Effector CD4-positive, alpha-beta T cell (primary cell): ENCODE results near the gene GNE.
"Not testable (repeated sequence)": the region's sequence is repeated elsewhere in the genome, so short reads cannot be mapped to it uniquely, and the experiment has no call there.

Experiments
- DNase-seq: peaks from one replicate; pipeline ENCODE4 v3.0.0-alpha.2; 2020
- total RNA-seq: gene quantifications from one replicate; lab custom pipeline; 2026; lab: John Stamatoyannopoulos, UW

GNE gene
- 35.6 reads per million, percentile 60 among the genes with 10 or more reads in this experiment for total RNA-seq

DNA sequence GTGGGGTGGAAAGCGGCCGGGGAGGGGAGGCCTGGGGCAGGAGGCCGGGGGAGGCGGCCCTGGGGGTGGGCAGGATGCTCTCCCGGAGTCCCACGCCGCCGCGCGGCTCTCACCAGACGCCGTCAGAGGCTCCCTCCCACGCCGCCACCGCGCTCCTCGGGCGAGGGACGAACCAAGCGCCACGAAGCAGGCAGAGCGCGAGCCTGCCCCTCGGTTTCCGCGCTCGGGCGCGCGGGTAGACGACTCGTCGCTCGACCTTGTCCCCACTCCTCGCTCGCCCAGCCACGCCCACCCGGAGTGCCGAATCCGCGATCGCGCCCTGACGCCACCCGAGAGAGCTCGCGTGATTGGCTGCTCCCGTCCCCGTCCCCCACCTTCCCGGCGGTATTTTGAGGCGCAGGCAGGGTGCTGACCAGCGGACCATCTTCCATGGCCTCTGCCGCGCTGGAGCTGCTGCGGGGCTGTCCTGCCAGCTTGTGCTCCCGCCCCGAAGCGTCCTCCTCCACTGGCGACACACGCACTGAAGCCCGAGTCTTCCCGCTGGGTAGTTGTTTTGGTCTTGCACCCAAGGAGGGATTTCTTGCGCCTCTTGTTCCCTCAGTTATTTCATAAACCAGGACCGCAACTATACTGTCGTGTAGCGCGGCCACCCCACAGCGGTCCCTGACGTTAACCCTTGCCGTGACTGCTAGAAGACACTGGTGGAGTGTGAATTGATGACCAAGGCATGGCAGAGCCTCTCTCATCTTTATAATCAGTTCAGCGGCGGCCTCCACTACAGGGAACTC, at the start of gene GNE:
Gene GNE (minus strand): TSS at position 241 of the 788 bp plus-strand sequence. CDS start 9,093 bp downstream, outside the sequence.
- peak; percentile 98 for DNase-seq

DNA sequence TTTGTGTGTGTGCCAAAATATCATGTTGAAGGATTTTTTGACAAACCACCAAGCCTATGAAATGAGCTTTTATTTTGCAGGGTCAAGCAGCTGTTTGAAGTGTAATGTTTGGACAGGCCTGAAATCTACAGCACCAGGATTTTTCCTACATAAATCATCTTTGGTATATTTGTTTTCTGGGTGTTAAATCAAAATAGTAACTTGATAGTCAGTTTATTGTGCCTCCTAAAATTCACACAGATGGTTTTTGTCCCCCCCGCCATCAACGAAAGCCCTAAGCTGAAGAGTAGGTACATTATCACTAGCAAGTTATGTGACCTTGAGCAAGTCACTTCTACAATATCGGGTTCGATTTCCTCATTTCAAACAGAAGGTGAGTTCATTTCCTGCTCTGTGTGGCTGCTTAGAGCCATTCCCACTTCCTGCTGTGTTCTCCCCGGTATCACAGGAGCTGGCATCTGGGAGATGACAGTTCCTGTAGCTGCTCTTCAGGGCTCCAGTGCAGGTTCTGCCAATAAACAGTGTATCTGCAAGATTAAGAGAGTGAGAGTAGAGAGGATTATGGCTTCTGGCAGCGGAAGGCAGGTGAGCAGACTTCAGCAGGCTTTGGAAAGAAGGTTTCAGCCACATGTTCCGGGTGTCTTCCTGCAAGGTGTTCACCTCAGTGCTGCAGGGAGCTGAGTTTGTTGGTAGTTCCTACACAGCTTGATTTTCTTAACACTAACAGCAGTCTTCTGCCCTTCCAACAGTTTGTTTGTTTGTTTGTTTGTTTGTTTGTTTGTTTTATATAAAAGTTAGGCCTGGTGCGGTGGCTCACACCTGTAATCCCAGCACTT, 48.4 kb upstream of the GNE start:
- DNase-seq, result no peak

- DNase-seq, result not testable (repeated sequence)
Measured at GRCh38 chr9:36304366-36304765, 46.1 kb upstream of the GNE start.

DNA sequence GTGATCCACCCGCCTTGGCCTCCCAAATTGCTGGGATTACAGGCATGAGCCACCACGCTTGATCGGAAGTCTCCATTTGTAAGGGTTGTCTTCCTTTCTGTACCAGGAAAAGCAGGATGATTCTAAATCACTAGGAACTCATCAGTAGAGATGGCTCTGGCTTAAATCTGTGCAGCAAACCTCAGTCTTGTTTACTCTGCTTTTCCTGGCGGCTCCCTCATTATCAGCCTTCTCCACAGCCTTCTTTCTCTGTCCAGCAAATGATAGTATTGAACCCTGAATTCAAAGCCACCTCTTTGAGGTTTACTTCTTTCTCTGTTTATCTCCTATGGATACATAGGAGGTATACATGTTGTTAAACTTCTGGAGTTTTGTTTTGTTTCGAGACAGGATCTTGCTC, 43.0 kb upstream of the GNE start:
- no peak for DNase-seq

GRCh38 chr9:36298566-36298965, 40.3 kb upstream of the GNE start:
- no peak for DNase-seq

DNA sequence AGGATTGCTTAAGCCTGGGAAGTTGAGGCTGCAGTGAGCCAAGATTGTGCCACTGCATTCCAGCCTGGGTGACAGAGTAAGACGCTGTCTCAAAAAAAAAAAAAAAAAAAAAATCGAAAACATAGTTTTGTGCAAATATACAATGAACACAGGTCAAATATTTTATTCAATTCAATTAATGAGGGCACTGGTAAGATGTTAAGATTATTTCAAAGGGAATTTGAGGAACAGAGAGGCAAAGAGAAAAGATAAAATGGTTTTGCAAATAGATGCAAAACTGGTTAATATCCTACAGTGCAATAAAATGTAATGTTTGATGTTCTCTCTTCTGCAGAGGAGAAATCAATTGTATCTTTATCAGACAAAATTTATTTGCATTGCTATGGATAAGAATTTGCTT, 39.5 kb upstream of the GNE start:
- no peak for DNase-seq

DNA sequence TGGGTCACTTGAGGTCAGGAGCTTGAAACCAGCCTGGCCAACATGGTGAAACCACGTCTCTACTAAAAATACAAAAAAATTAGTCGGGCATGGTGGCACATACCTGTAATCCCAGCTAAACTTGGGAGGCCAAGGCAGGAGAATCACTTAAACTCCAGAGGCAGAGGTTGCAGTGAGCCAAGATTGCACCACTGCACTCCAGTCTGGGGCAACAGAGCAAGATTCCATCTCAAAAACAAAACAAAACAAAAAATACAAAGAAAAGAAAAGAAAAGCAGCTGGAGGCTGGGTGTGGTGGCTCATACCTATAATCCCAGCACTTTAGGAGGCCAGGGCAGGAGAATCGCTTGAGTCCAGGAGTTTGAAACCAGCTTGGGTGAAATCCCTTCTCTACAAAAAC, 36.7 kb upstream of the GNE start:
- not testable (repeated sequence) for DNase-seq

DNA sequence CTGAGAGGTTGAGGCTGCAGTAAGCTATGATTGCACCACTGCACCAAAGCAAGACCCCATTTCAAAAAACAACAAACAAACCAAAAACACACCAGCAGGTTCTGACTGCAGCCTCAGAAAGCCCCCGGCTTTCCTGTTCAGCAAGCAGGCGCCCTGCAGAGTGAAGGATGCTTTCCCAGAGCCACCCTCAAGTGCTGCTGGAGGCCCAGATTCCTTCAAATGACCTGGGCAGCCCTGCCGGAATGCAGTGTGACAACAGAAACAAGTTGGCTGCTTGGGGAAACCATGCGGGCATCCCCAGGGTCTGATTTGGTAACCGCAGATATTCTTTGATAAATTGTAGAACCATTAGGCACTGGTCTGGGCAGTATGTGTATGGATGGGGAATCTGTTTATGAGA, 35.7 kb upstream of the GNE start:
- DNase-seq, result no peak

GRCh38 chr9:36293171-36293570, 34.9 kb upstream of the GNE start:
- no peak for DNase-seq

DNA sequence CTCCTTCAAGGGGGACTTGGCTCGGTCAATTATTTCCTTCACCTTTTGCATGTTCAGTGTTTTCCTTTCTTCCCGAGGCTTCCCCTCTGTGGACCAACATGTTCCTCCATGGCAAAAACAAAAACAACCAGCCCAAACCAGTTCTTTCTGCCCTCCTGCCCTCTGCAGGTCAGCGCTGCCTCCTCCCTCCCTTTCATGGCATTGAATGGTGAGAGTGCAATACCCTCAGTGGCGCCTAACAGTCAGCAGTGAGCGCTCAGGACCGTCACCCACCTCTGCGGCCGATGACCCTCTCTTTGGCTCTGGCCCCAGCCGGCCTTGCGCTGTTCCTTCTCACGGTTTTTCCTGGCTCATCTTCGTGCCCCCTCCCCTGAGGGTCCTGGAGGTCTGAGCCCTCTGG, 34.4 kb upstream of the GNE start:
- DNase-seq, result no peak

- DNase-seq, result no peak
Measured at GRCh38 chr9:36290996-36291395, 32.7 kb upstream of the GNE start.

- no peak for DNase-seq
Measured at GRCh38 chr9:36289836-36290435, 31.7 kb upstream of the GNE start.

DNA sequence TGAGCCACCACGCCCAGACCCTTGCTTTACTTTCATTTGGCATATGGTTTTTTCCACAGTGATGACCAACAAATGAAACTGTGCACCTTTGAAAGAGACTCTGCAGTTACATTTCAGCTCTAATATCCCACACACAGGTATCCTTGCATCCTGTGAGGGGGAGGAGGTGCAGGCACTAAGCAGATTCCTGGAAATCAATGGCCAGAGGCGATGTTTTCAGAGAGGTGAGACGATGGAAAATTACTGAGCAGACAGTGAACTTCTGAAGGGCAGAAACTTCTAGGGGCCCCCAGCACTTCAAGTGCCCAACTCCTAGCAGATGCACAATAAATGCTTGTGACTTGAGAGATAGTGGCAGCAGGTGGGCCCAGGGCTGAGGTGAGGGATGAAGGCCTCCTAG, 29.8 kb upstream of the GNE start:
- DNase-seq, result no peak

- DNase-seq, result no peak
Measured at GRCh38 chr9:36286388-36286787, 28.1 kb upstream of the GNE start.

GRCh38 chr9:36284226-36284625, 26.0 kb upstream of the GNE start:
- DNase-seq, result no peak

DNA sequence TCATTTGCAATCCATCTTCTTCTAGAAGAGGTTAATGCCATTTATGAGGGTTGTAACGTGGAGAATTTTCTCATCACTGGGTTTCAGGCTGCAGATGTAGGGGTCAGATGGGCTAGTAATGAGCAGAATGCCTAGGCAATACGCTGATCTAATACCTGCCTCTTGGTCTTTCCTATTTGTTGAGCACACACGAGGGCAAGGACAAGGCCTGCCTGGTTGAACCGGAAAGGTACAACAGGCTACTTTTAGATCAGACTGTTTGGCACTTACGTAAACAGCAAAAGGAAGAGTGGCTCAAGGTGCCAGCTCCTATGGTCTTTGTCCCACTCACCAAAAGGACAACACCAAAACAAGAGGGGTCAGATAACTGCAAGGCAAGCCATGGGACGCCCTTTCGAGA, 24.0 kb upstream of the GNE start:
- no peak for DNase-seq

GRCh38 chr9:36280989-36281388, 22.7 kb upstream of the GNE start:
- DNase-seq, result no peak

DNA sequence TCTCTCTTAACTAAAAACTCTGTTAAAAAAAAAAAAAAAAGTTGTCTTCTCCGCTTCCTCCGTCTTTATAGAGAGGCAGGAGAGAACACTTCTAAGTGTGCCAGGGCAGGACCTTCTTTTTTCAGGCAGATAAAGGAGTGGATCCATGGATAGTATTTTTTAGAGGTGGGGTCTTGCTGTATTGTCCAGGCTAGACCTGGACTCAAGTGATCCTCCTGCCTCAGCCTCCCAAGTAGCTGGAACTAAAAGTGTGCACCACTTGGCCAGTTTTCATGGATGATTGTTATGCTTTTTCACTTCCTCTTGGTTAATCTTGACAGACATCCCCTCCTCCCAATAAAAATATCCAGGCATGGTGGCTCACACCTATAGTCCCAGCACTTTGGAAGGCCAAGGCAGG, 20.0 kb upstream of the GNE start:
- no peak for DNase-seq

DNA sequence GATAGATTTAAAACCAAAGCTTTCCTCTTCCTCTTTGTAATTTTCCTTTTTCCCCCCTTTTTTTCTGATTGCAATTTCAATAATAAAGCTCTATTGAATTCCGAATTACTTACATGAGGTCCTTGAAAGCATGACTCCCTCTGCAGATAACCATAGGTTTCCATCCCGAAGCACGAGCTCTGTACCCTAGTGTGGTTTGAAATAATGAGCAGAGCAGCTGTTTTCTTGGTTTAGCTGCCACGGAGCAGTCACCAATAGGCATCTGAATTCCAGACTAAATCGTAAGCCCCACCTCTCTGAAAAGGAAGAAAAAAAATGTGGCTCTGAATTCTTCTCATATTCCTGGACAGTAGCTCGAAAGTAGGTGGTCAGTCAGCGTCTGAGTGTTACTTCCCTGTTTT, 18.5 kb upstream of the GNE start:
- DNase-seq, result no peak

DNA sequence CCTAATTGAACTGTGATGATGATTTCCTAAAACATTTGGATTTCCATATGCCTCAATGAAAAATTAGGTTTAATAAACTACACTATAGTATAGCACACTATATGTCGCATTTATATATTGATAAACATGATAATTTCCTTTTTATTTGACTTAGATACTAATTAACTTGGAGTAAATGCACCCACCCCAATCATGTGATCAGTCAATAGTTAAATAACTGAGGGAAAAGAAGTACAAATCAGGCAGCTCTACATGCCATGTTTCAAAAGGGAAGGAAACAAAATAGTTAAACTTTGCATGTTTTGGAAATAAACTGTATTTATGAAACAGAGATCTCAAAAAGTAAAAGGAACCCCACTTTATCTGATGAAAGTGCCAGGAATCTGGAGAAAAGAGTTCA, 18.0 kb upstream of the GNE start:
- DNase-seq, result no peak

GRCh38 chr9:36275060-36275459, 16.8 kb upstream of the GNE start:
- DNase-seq, result no peak

- DNase-seq, result not testable (repeated sequence)
Measured at GRCh38 chr9:36273354-36273753, 15.1 kb upstream of the GNE start.

GRCh38 chr9:36268007-36268427, 9.8 kb upstream of the GNE start:
- DNase-seq, result no peak

GRCh38 chr9:36264896-36265295, 6.6 kb upstream of the GNE start:
- no peak for DNase-seq
